ENCODE data around the gene NBL1.

DNA sequence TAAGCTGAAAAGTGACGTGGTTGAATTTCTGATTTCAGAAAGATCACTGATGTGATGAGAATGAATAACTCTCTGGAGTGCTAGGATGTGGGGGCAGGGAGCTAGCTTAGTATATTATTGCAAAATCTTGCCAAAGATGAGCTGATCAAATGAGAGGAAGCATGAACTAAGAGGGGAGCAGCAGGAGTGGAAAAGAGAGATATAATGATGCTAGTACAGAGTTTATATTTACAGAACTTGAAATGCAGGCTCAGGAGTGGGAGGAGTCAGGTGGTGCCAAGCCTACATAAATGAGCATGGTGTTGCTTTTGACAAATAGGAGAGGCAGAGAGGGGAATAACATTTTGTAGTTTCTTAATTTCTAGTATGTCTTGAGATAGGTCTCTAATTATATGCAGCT is 38.1 kb upstream of the NBL1 start:
- TF ChIP-seq POLR2A (IDR thresholded peaks at IDR 0.05) (no peak), CTCF (IDR thresholded peaks at IDR 0.05) (no peak)
